Lower lobe of right lung (tissue), 2 donors: Measurements from ENCODE around the gene IPO11. TPM values are rescaled to one million over a fixed set of nuclear protein-coding genes. Genes with fewer than 3 reads are reported as not detected.

Experiments used
- ATAC-seq, 2 donors: fragments of 200-7000 bp; cut with Tn5 transposase; one replicate each; pipeline ENCODE4 v1.9.1; 2020 to 2022; ENCODE audit warnings: mild to moderate bottlenecking in 2 of 2, moderate library complexity in 2 of 2
- DNase-seq: peaks from one replicate; pipeline ENCODE4 v3.0.0-alpha.2; 2020
- H3K27ac ChIP-seq: fragments of 200-600 bp; one replicate; pipeline ENCODE4 v1.8.0; 2022
- H3K27me3 ChIP-seq: fragments of 200-600 bp; one replicate; pipeline ENCODE4 v1.8.0; 2022; ENCODE audit warnings: low read depth
- H3K36me3 ChIP-seq: fragments of 200-600 bp; one replicate; pipeline ENCODE4 v1.8.0; 2022; ENCODE audit warnings: mild to moderate bottlenecking
- H3K4me1 ChIP-seq: fragments of 200-600 bp; one replicate; pipeline ENCODE4 v1.8.0; 2022
- H3K4me3 ChIP-seq: fragments of 200-600 bp; one replicate; pipeline ENCODE4 v1.8.0; 2022; ENCODE audit warnings: mild to moderate bottlenecking
- H3K9me3 ChIP-seq: fragments of 200-600 bp; one replicate; pipeline ENCODE4 v1.8.0; 2022
- CTCF ChIP-seq: fragments of 200-600 bp; IDR thresholded peaks from one replicate; pipeline ENCODE4 v1.8.0; 2022; ENCODE audit warnings: antibody characterized with exemption, mild to moderate bottlenecking
- intact Hi-C: fragments of 100-400 bp; cut with DNase I; formaldehyde crosslinking; loops from one replicate; pipeline ENCODE4 v1.11.0; 2022
- total RNA-seq: library from RNA; stranded (reverse); fragmentation: NEBNext Ultra II Directional; extraction: Animal tissue kit (Norgen Biotek cat#: 25700); gene quantifications from one replicate; pipeline ENCODE4 v1.2.1, GENCODE V29; 2021
- donor health status: DM: no; HTN: yes; CAD: no; lungs with severe emphysema.

IPO11 gene
- total RNA-seq, 1 donor from 2014 or later = 30.4 TPM

- Histone ChIP-seq H3K4me3 (no peak overlapping the region), H3K9me3 (no peaks in the 10 kb centered on the region), H3K4me1 (no peaks in the 10 kb centered on the region), H3K27ac (no peak overlapping the region), H3K27me3 (no peaks in the 10 kb centered on the region), H3K36me3 (peaks cover 56% of the 10 kb centered on the region)
- no peak for ATAC-seq
- TF ChIP-seq CTCF = no peak
- intact Hi-C loops = no loop called here
- DNase-seq = no peak
These were observed 38.5 kb upstream of the IPO11 start for GRCh38 chr5:62374090-62374489.

GRCh38 chr5:62375627-62376026, 36.9 kb upstream of the IPO11 start:
- TF ChIP-seq CTCF = no peak
- H3K36me3 ChIP-seq = peaks cover 72% of the 10 kb centered on the region
- H3K27me3 ChIP-seq = no peaks in the 10 kb centered on the region
- H3K9me3 ChIP-seq = no peaks in the 10 kb centered on the region
- no peak for ATAC-seq
- no peaks in the 10 kb centered on the region for H3K4me1 ChIP-seq
- DNase-seq = no peak
- H3K27ac ChIP-seq = no peak overlapping the region
- intact Hi-C loops = no loop called here
- no peak overlapping the region for H3K4me3 ChIP-seq

GRCh38 chr5:62376064-62376463, 36.5 kb upstream of the IPO11 start:
- Histone ChIP-seq H3K27ac (no peak overlapping the region), H3K36me3 (peaks cover 76% of the 10 kb centered on the region), H3K4me1 (no peaks in the 10 kb centered on the region), H3K27me3 (no peaks in the 10 kb centered on the region), H3K4me3 (no peak overlapping the region), H3K9me3 (no peaks in the 10 kb centered on the region)
- ATAC-seq (no peak), DNase-seq (no peak)
- intact Hi-C loops = no loop called here
- no peak for TF ChIP-seq CTCF

GRCh38 chr5:62385131-62385530, 27.4 kb upstream of the IPO11 start:
- Histone ChIP-seq H3K9me3 (no peaks in the 10 kb centered on the region), H3K36me3 (peaks cover 74% of the 10 kb centered on the region), H3K4me1 (no peaks in the 10 kb centered on the region), H3K27ac (no peak overlapping the region), H3K4me3 (no peak overlapping the region), H3K27me3 (no peaks in the 10 kb centered on the region)
- intact Hi-C loops = no loop called here
- ATAC-seq (no peak), DNase-seq (no peak)
- TF ChIP-seq CTCF = no peak

- H3K4me1 ChIP-seq = no peaks in the 10 kb centered on the region
- peaks cover 74% of the 10 kb centered on the region for H3K36me3 ChIP-seq
- H3K4me3 ChIP-seq = no peak overlapping the region
- no peak overlapping the region for H3K27ac ChIP-seq
- no peaks in the 10 kb centered on the region for H3K27me3 ChIP-seq
- ATAC-seq (no peak), DNase-seq (no peak)
- intact Hi-C loops = no loop called here
- TF ChIP-seq CTCF = no peak
- H3K9me3 ChIP-seq = no peaks in the 10 kb centered on the region
These were observed 26.7 kb upstream of the IPO11 start for GRCh38 chr5:62385816-62386400.
